Measurements from ENCODE around the gene DEPP1.
A peak's percentile ranks its signal among the peaks of the same experiment; 100 is the strongest.

Gene DEPP1

DNA sequence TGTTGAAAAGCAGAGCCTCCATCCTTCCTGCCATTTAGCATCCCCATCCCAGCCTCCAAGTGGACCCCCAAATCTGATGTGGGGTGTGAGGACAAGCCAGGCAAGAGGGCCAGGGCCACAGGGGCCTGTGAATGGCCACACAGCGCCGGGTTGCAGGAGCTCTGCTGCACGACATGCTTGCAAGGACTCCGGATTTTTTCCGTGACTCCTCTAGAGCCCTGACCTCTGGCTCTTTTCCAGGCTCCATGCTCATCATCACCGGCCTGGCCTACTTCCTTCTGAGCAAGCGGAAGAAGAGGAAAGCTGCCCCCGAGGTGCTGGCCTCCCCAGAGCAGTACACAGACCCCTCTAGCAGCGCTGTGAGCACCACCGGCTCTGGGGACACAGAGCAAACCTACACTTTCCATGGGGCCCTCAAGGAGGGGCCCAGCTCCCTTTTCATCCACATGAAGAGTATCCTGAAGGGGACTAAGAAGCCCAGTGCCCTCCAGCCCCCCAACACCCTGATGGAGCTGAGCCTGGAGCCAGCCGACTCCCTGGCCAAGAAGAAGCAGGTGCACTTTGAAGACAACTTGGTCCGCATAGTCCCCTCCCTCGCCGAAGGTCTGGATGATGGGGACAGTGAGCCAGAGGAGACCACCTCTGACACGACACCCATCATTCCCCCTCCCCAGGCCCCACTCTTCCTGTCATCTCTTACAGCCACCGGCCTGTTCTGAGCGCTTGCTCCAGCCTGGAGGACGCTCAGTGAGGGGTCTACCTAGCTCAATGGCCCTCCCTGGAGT, 44.0 kb downstream of the DEPP1 start:
- DNase-seq (ENCODE audit: low read depth in 2 of 2, low spot score in 1 of 2), result no peak

DNA sequence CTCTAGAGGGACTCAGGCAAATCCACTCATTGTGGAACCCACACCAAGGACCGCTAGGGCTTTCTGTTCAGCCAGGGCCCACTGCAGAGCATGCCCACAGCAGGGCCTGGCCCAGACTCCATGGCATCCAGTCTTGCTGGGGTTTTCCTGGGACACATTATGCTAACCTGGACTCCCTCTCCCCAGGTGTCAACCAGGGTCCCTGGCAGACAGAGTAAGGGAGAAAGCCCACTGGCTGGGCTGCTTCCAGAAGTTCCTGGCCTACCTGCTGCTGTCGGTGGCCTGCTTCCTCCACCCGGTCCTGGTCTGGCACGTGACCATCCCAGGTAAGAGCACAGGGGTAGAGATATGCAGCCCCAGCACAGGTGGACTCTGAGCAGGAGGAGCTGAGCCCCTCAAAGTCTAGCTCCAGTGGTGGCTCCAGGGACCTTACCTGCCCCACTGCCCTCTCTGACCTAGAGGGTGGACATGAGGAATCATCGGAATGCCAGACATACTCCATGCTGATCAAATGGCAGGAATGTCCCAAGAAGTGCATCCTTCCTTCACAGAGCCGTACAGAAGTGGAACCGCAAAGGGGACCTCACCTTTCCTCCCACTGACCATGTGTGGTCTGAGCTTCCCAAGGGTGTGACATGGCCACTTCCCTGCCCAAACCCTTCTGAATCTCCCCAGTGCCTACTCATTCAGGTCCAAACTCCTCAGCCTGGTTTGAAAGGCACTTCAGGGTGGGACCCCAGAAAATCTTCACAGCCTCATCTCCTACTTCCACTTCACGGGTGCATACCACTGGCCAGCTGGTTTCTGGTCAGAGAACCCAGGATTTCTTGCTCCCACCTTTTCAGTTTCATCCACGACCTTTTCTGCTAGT, 44.9 kb downstream of the DEPP1 start:
- no peak for DNase-seq (ENCODE audit: low read depth in 2 of 2, low spot score in 1 of 2)

DNA sequence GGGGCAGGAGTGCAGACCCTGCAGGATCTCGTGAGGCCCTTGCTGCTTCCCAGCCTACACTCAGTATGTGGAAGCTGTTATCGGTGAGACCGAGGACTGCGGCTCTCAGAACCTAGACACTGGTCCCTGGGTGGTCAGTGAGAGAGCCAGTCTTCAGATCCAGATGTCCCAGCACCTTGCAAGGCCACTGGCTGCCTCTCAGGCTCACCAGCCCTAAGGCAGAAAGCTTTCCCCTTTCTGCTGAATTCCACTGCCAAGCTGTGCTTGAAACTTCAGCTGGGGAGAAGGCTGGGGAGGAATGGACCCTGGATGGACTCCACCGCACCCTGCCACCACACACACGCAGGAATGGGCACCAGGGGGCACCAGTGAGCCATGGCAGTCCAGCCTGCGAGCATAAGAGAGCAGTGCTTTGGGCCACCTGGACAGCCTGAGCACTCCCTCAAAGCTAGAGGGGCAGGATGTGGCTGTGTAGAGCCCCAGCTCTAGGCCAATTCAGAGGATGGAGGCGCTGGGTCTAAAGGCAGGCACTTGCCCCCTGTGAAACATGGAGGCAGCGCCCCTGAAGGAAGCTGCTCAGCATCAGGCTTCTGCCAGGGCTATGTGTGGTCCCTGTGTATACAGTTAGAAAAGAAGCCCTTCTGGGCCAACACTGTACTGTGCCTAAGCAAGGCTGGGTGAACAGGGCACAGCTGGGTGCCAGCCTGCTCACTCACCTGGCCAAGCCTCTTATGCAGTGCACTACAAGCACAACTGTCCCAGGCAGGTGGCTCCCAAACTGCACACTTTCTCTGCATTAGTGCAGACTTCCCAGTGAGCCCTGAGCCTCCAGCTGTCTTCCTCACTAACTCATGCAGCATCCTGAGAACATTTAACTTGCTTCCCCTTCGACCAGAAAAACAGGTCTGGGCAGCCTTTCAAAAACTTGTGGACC, 45.8 kb downstream of the DEPP1 start:
- peak; percentile 63 to 78 for DNase-seq (ENCODE audit: low read depth in 2 of 2, low spot score in 1 of 2)

DNA sequence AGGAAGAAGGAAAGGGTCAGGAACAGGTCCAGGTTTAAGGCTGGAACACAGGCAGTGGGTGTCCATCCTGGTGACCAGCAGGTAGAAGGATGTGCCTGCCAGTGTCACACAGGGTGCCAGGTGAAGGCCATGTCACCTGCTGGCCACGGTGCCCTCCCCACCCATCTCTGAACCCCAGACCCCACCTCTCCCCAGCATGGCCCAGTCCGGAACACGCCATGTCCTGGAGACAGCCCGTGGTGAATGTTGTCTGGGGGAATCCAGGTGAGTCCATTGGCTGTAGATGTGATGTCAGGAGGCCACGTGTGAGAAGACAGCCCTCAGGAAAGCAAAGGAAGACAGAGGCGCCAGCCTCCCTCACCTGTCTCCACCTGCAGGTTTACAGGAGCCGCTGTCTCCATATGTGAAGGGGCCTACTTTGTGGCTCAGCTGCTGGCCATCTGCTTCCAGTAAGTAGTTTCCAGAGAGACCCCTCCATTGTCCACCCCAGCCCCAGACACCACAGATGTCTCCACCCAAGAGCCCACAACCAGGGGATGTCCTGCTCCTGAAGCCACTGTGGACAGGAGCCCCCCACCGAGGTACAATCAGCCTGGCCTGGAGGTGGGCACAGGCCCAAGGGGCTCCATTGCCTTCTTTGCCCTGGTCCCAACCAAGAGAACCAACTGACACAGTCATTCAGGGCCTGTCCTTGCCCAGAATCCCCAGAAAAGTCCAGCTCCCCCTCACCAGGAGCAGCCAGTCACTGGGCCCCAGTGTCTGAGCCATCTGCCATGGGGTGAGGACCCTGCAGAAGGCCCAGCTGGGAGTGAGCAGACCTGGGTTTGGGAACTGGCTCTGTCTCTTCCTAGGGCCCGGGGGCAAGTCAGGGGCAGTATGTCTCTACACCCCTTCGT, 46.7 kb downstream of the DEPP1 start:
- no peak for DNase-seq (ENCODE audit: low read depth in 2 of 2, low spot score in 1 of 2)

DNA sequence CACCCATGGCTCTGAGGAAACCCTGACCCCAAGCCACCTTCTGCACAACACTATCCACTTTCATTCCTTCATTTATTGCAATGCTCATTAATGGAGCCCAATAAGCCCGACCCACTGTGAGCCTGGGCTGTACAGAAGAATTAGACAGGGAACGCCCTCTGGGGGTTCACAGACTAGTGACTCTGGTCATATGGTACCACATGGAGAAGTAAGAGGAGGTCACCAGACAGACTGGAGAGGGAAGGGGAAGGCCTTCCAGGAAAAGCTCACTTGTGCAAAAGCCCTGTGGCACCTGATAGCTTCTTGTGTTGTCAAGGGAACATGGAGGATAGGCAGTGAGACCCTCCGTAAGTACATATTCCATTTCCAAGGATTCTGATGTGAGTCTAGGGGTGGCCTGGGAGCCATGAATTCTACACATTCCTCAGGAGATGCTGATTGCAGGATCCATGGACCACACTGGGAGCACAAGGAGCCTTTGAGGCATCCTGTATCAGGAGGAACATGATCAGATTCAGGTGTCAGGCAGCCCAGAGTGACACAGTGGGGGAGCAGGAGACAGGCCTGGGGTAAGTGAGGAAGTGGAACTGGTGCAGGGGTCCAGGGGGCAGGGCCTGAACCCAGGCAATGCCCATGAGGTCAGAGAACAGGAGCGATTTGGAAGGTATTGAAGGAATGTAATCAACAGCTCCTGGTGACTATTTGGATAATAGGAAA, 47.5 kb downstream of the DEPP1 start:
- no peak for DNase-seq (ENCODE audit: low read depth in 2 of 2, low spot score in 1 of 2)

DNA sequence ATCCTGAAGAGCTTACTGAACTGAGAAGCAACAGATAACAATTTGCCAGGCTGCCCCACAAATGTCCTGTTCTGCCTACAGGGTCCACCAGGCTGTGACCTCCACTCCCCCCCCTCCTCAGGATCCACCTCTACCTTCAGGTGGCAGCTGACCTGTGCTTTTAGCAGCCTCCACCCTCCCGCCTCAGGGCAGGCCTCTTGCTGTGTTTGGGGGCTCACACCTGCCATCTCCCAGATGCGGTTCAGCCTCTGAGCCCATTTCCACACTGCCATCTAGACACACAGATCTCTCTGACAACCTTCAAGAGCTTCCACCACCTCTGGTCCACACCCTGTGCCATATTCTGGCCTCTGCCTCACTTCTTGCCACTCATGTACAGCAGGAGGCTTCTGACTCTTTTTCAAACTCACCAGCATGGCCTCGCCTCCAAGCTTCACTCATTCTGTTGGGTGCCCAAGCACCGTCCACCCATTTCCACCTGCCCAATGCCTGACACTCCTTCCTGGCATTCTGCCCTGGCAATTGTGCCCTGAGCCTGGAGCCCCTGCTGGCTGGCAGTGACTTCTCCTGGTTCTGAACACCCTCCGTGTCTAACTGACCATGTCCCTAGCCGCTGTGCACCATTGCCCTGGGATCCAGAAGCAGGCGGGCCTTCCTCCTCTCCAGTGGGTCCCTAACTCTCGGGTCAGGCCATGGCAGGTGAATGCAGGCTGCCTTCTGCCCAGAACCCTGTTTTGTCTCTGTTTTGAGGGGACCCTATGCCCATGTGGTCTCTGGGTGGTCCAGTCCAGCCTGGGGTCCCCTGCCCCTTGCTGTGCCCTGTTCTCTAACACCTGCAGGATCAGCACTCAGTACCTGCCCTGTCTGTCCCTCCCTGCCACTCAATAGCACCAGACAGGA, 49.0 kb downstream of the DEPP1 start:
- DNase-seq (ENCODE audit: low read depth in 2 of 2, low spot score in 1 of 2), result no peak

DNA sequence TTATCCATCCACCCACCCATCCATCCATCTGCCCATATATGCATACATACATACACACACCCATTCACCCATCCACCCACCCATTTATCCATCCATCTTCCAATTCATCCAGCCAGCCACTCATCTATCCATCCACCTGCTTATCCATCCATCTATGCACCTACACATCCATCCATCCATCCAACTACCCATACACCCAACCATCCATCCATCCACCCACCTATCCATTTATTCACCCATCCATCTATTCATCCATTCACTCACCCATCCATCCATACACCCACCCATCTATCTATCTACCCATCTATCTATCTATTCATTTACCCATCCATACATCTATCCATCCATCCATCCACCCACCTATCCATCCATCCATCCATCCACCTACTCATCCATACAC, 50.1 kb downstream of the DEPP1 start:
- DNase-seq (ENCODE audit: low read depth in 2 of 2, low spot score in 1 of 2), result no peak

DNA sequence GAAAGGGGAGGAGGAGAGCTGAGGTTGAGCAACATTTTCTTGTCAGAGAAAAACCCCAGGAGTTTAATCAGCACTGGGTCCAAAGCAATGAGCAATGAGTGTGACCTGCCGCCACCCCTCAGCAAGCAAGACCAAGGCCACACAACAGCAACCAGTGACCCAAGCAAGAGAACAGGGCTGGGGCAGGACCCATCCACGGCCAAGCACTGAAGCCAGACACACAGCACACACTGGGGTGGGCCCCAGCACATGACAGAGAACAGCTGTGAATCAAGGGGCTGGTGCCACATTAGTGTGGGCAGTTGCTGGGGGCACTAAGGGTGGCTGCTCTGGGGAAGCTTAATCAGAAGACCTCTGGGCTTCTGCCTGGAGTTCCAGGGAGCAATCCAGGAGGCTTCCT, 51.3 kb downstream of the DEPP1 start:
- no peak for DNase-seq (ENCODE audit: low read depth in 2 of 2, low spot score in 1 of 2)

DNA sequence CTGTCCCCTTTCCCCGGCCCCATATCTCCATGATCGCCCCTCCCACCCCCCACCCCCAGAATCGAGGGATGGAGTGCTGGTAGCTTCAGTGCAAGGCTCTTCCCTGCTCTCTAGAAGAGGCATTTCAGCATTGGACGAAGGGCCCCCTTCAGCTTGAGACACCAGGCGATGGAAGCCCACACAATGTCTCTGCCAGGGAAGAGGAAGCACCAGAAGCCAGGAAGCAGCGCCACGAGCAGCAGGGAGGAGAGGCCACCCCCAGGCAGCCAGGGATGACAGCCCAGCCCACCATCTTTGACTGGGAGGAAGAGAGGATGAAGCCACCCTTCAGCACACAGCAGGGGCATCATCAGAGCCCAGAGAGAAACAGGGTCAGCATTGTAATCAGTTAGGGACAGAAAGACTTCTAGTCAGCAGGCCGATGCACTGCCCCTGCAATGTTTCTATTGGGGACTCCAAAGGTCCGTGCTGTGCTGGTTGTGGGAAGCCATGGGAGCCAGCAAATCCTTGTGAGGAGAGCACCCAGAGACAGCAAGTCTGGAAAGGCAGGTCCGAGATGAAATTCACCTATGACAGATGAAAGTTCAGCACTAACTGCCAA, 51.8 kb downstream of the DEPP1 start:
- no peak for DNase-seq (ENCODE audit: low read depth in 2 of 2, low spot score in 1 of 2)

All from stimulated activated CD8-positive, alpha-beta memory T cell treated with anti-CD3 and anti-CD28 coated beads, Interleukin-4, amount 100 ng/mL, for 1 hour (primary cell).